NOMO-1 (cell line): ENCODE results near the gene SERINC2.
"Not testable (repeated sequence)": the region's sequence is repeated elsewhere in the genome, so short reads cannot be mapped to it uniquely, and the experiment has no call there.

ENCODE experiments used
- DNase-seq, 2 experiments: peaks; one replicate each; lab custom pipeline; 2025; ENCODE audit not compliant: unreplicated experiment in 2 of 2; lab: John Stamatoyannopoulos, UW

Gene SERINC2

GRCh38 chr1:31431351-31432257 is 18.6 kb downstream of the SERINC2 start:
- DNase-seq = not testable (repeated sequence)

GRCh38 chr1:31432592-31433395 is 19.8 kb downstream of the SERINC2 start:
- DNase-seq = no peak

DNA sequence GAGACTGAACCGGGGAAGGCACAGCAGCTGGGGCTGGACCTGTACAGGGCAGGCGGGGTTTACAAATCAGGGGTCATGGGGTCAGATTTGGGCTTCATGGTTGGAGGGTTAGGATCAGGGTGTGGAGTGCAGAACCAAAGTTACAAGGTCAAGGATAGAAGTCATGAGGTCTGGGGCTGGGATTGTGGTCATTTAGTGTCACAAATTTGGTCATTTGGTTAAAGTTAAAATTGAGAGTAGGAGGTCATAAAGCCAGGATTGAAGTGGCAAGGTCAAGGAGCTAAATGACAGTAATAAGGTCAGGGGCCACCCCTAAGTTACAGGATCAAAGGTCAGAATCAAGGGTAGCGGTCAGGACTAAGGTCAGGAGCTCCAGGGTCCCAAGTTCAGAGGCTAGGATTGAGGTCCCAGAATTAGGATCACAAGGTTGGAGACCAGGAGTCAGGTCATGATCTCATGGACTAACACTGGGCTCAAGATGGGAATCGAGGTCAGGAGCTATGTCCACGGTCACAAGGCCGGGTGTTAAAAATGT is 20.4 kb downstream of the SERINC2 start:
- no peak for DNase-seq

DNA sequence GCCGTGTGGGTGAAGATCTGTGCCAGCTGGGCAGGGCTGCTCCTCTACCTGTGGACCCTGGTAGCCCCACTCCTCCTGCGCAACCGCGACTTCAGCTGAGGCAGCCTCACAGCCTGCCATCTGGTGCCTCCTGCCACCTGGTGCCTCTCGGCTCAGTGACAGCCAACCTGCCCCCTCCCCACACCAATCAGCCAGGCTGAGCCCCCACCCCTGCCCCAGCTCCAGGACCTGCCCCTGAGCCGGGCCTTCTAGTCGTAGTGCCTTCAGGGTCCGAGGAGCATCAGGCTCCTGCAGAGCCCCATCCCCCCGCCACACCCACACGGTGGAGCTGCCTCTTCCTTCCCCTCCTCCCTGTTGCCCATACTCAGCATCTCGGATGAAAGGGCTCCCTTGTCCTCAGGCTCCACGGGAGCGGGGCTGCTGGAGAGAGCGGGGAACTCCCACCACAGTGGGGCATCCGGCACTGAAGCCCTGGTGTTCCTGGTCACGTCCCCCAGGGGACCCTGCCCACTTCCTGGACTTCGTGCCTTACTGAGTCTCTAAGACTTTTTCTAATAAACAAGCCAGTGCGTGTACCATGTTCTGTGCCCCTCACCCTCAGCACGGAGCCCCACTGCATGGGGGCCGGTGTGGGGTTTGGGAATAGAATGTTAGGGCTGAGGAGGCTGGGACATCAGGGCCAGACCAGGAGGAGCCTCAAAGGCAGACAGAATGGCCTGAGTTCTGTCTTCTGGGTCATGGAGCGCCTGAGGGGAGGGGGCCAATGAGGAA is 21.3 kb downstream of the SERINC2 start:
- no peak for DNase-seq

DNA sequence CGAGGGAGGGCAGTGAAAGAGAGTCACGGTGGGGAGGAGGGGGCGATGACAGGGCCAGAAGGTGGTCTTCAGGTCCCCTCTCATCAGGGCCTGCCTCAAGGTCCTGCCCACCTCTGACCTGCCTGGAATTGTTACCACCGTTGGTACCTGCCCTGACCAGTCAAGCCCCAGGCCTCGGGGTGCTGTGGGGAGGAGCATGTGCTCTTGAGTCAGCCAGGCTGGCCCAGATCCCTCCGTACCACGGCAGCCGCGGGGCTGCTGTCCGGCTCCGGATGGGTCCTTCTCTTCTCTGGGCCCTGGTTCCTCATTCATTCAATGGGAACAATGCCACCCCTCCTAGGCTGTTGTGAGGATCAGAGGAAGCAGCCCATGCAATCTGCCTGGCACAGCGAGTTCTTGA is 22.0 kb downstream of the SERINC2 start:
- no peak for DNase-seq

DNA sequence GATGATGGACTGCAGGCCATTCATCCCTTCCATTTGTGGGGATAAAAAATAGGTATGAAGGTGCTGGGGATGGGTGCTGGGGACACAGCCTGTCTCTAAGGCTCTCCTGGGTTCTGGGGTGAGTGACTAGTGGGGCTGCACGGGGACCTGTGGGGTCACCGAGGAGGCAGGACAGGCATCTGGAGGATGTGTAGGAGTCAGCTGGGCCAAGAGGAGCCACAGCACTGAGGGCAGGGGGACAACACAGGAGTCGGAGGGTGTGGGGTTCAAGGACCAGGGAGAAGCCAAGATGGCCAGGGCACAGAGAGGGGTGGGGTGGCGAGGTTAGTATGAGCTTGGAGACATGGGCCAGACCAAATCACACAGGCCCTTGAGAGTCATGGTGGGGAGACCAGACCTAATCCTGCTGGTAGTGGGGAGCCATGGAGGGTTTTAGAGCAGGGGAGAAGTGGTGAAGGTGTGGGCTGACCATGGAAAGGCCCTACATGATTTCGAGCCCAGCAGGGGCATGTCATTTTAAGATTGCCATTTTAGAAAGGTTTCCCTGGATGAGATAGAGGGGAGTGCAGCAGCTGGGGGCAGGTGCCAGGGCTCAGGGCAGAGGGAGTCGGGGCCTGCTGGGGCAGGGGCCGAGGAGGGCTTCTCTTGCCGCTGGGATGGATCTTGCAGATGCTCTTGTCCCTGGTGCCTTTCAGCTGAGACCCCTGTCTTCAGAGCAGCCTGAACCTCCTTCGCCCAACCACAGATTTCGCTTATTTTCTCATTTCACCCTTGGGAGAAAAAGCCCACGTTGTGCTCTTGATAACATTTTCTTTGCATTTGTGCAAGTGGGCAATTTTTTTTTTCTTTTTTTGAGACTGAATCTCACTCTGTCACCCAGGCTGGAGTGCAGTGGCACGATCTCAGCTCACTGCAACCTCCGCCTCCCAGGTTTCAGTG is 22.7 kb downstream of the SERINC2 start:
- no peak for DNase-seq

DNA sequence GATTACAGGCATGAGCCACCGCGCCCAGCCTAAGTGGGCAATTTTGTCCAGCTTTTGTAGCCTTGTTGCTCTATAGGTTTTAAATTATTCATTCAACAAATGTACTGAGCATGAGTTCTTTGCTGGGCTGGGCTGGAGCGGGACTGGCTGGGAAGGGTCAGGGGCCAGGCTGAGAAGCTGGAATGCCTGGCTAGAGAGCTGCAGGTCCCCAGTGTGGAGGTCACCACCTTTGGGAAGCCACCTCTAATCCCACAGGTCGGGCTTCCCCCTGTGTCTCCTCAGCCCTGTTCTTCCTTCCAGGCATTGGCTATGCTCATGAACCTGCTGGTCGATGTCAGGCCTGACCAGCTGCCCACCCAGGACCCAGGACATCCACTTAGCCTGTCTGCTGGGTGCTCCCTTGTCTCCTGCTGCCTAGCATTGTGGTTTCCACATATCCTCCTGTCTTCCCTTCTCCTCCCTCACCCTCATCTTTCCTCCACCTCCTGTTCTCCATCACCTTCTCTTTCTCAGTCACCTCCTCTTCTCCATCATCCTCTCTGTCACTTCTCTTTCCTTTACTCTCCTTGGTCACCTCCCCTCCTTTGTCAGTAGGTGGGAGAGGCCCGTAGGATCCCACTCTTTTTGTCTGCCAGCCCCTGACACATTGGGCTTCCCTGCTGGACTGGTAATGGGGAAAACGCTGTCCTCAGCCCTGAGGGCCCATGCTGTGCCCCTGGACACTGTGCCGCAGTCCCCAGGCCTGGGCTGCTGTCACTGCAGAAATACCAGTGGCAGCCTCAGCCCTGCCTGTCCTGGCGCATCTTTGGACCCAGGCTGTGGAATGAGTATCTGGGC is 23.8 kb downstream of the SERINC2 start:
- no peak for DNase-seq

DNA sequence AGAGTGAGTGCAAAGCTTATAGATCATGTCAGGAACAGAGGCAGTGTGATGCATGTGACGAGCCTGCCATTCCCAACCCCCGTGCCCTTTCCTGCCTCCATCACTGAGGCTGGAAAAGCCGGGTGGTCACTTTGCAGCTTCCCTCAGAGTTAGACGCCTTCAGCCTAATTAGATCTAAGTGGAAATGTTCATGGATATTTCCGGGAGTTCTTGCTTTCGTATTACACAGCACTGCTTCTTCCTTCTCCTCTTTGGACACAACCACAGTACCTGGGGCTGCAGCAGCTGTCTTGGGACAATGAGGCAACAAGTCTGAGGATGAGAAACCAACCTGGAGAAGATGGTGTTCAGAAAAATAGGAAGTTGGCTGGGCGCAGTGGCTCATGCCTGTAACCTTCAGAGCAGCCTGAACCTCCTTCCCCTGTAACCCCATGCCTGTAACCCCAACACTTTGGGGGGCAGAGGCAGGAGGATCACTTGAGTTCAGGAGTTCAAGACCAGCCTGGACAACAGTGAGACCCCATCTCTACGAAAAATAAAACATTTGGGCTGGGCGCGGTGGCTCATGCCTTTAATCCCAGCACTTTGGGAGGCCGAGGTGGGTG is 24.5 kb downstream of the SERINC2 start:
- DNase-seq = no peak

- no peak for DNase-seq
These were observed 26.3 kb downstream of the SERINC2 start for GRCh38 chr1:31439276-31439675.

GRCh38 chr1:31441073-31441472 is 28.1 kb downstream of the SERINC2 start:
- DNase-seq = no peak

- DNase-seq = no peak
These were observed 28.5 kb downstream of the SERINC2 start for GRCh38 chr1:31441558-31441957.

GRCh38 chr1:31441970-31442647 is 29.1 kb downstream of the SERINC2 start:
- no peak for DNase-seq

- DNase-seq = no peak
These were observed 29.6 kb downstream of the SERINC2 start for GRCh38 chr1:31442648-31442994.

- no peak for DNase-seq
These were observed 30.7 kb downstream of the SERINC2 start for GRCh38 chr1:31443673-31444072.

DNA sequence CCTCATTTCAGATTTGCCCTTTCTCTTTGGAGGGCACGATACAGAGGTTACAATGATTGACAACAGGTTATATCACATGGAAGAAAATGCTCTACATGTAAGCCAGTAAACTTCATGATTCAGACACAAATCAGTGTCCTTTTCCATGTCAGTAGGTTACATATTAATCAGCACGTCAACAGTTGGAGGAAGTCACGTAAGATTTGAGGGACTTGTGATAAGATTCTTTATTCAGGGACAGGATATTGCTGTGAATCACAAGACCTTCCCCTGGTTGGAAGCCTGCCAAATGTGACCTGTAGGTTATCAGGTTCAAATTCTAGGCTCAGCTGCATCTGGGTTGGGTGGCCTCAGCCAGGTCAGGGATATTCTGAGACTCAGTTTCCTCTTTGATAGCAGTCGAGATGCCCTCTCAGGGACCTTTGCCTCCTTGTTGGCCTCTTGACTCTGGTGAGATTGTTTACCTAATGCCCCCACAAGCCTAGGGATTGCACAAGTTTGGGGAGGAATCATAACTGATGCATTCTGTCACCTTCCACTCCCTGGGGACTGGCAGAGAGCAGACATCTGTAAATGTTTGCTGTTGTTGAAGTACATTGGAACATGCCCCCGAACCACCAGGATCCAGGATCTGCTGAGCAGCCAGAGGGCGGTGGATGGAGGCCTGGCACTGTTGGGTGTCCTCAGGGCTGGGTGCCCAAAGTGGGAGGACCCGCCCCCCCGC is 31.9 kb downstream of the SERINC2 start:
- DNase-seq = no peak

DNA sequence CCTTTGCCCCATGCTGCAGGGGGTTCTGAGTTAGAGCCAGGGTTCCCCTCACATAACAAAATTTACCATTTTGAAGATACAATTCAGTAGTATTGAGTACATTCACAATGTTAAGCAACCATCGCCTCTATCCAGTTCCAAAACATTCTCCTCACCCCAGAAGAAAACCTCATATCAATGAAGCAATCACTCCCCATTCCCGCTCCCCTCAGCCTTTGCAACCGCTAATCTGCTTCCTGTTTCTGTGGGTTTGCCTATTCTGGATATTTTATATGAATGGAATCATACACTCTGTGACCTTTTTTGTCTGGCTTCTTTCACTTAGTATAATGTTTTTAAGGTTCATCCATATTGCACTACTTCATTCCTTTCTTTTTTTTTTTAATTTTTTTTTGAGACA is 32.9 kb downstream of the SERINC2 start:
- peak; percentile 52 to 61 for DNase-seq

DNA sequence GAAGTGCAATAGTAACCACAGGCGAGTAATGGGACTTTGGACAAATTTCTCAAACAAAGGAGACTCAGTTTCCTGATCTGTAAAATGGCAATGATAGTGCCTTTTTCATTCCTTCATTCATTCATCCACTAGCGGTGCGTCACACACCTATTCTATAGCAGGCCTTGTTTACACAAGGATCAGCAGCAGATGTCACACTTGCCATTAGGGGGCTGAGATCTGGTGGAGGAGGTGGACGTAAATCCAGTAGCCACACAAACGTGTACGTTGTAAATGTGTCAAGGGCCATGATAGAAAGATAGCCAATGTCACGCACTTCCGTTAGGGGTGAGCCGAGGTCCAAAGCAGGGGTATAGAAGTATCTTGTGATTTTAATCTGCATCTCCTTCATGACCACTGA is 34.2 kb downstream of the SERINC2 start:
- DNase-seq = no peak
